T-helper 17 cell (primary cell): Measurements from ENCODE around the gene IGDCC3. TPM values are rescaled to one million over a fixed set of nuclear protein-coding genes. Genes with fewer than 3 reads are reported as not detected.
A peak's percentile ranks its signal among the peaks of the same experiment; 100 is the strongest.

ENCODE experiments used
- ATAC-seq: fragments of 150-1000 bp; cut with Tn5 transposase; 2 replicates; pipeline ENCODE4 v1.10.0; 2021; ENCODE audit warnings: mild to moderate bottlenecking, moderate library complexity
- DNase-seq, 3 donors: peaks; one replicate each; pipeline versions ENCODE4 v3.0.0 to v3.0.0-alpha.2; 2020 to 2021
- H3K9me3 ChIP-seq: one replicate; pipeline ENCODE4 v1.7.0; 2013; ENCODE audit warnings: low read length, mild to moderate bottlenecking; ENCODE audit not compliant: control insufficient read depth, poor library complexity, severe bottlenecking
- H3K27ac Mint-ChIP-seq: one replicate; pipeline ENCODE4 v1.8.0; 2022; ENCODE audit warnings: mild to moderate bottlenecking, moderate library complexity, mixed read lengths
- H3K27me3 Mint-ChIP-seq: one replicate; pipeline ENCODE4 v1.8.0; 2022; ENCODE audit warnings: mixed read lengths
- H3K36me3 Mint-ChIP-seq: one replicate; pipeline ENCODE4 v1.8.0; 2022; ENCODE audit warnings: low read depth, mixed read lengths
- H3K4me1 Mint-ChIP-seq: one replicate; pipeline ENCODE4 v1.8.0; 2022; ENCODE audit warnings: mild to moderate bottlenecking, mixed read lengths
- H3K4me3 Mint-ChIP-seq: one replicate; pipeline ENCODE4 v1.8.0; 2022; ENCODE audit warnings: mild to moderate bottlenecking, moderate library complexity, mixed read lengths
- total RNA-seq, 4 donors: library from RNA in 2 of 4; stranded (reverse) in 2 of 4; gene quantifications; one replicate each; pipeline ENCODE4 v1.2.3 and lab custom pipeline; 2022 to 2026

Gene IGDCC3
- total RNA-seq, 2 donors from 2014 or later = not detected

DNA sequence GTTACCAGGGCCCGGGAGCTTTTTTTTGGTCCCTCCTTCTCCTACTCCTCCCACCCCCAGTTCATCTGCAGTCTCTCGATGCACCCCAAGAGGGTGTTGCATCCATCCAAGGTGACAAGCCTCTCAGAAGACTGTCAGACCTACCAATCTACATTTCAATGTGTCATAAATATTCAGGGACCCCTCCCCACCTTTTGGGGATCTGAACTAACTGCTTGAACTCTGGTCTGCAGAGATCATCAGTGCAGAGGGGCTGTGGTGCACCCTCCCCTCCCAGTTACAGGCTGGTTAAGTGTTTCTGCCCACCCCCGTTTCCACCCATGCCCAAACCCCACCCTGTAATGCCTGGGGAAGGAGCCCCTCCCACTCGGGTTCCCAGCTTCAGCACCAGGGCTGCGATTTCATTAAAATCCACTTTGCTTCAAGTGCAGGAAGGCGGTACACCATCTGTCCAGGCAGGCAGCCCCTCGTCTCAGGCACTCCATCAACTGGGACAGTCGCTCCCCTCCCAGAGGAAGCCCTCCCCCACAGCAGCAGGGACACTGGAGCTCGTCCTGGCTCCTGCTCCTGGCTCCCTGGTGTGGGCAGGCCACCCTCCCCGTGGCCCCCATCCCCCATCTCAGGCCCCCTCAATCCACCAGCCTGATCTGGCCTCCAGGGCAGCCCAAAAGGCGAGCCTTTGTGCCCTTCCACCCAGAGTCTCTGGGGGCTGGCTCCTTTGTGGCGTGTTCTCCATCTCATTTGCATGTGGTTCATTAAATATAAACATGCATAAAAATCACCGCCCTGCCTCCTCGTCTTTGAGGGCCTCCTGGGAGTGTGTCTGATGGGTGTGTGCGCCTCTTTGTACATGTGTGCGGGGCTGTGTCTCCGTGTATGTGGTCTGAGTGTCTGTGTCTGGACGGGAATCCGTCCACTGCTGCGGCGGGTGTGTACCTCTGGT lies 41.0 kb downstream of the IGDCC3 start:
- Mint-ChIP-seq H3K27ac (no peak overlapping the region), H3K27me3 (peaks cover 48% of the 10 kb centered on the region), H3K36me3 (peaks cover 5% of the 10 kb centered on the region), H3K4me1 (peaks cover 2% of the 10 kb centered on the region), H3K4me3 (no peak overlapping the region)
- H3K9me3 ChIP-seq = no peaks in the 10 kb centered on the region
- no peak for ATAC-seq
- no peak for DNase-seq

- H3K36me3 Mint-ChIP-seq = peaks cover 5% of the 10 kb centered on the region
- peaks cover 54% of the 10 kb centered on the region for H3K27me3 Mint-ChIP-seq
- H3K27ac Mint-ChIP-seq = no peak overlapping the region
- DNase-seq (no peak), ATAC-seq (no peak)
- no peak overlapping the region for H3K4me3 Mint-ChIP-seq
- peaks cover 2% of the 10 kb centered on the region for H3K4me1 Mint-ChIP-seq
- H3K9me3 ChIP-seq = no peaks in the 10 kb centered on the region
These were observed 42.3 kb downstream of the IGDCC3 start for GRCh38 chr15:65335278-65336055.

GRCh38 chr15:65334586-65335231 lies 43.1 kb downstream of the IGDCC3 start:
- H3K4me1 Mint-ChIP-seq = peaks cover under 1% of the 10 kb centered on the region
- no peak overlapping the region for H3K4me3 Mint-ChIP-seq
- no peak overlapping the region for H3K27ac Mint-ChIP-seq
- peaks cover 46% of the 10 kb centered on the region for H3K27me3 Mint-ChIP-seq
- H3K9me3 ChIP-seq = no peaks in the 10 kb centered on the region
- ATAC-seq = no peak
- H3K36me3 Mint-ChIP-seq = peaks cover 3% of the 10 kb centered on the region
- DNase-seq = no peak

- Mint-ChIP-seq H3K36me3 (peaks cover 2% of the 10 kb centered on the region), H3K27ac (no peak overlapping the region), H3K4me3 (no peak overlapping the region), H3K4me1 (no peaks in the 10 kb centered on the region), H3K27me3 (peaks cover 39% of the 10 kb centered on the region)
- no peaks in the 10 kb centered on the region for H3K9me3 ChIP-seq
- DNase-seq (no peak), ATAC-seq (no peak)
These were observed 43.9 kb downstream of the IGDCC3 start for GRCh38 chr15:65333856-65334255.

- H3K4me1 Mint-ChIP-seq = no peaks in the 10 kb centered on the region
- H3K27ac Mint-ChIP-seq = no peak overlapping the region
- ATAC-seq (no peak), DNase-seq (no peak)
- H3K9me3 ChIP-seq = no peaks in the 10 kb centered on the region
- peaks cover 2% of the 10 kb centered on the region for H3K36me3 Mint-ChIP-seq
- H3K27me3 Mint-ChIP-seq = peaks cover 35% of the 10 kb centered on the region
- H3K4me3 Mint-ChIP-seq = no peak overlapping the region
These were observed 44.5 kb downstream of the IGDCC3 start for GRCh38 chr15:65333148-65333820.

DNA sequence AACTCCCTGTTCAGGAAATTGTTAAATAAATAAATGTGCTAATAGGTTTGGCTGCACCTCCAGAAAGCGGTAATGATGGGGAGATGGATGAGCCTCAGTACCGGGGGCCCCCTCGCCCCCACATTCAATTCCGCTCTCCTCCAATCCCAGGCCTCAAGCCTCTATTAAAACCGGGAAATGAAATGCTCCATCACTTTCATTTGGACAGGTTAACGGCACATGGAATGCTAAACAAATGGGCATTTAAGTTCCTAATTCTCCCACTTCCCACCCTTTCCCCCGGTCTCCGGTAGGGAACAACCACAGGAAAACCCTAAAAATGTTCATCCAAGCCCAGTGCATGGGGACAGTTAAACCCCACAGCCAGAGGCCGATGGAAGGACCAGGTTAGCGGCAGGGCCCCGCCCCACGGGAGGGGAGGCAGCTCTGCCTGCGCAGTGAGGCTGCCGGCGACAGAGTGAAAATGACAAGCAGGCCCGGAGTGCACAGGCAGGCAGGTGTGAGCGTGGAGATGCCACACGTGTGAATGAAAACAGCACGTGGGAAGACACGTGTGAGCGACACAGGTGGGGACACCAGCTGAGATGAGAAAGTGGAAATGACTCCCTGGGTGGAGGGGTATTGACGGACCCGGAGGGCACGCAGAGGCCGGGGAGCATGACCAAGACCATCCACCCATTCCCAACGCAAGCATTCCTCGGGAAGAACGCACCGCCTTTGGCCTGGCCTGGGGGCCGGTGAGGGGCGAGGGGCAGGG lies 45.2 kb downstream of the IGDCC3 start:
- no peak overlapping the region for H3K27ac Mint-ChIP-seq
- peaks cover 40% of the 10 kb centered on the region for H3K27me3 Mint-ChIP-seq
- no peaks in the 10 kb centered on the region for H3K4me1 Mint-ChIP-seq
- no peak overlapping the region for H3K4me3 Mint-ChIP-seq
- no peaks in the 10 kb centered on the region for H3K9me3 ChIP-seq
- H3K36me3 Mint-ChIP-seq = peaks cover 2% of the 10 kb centered on the region
- ATAC-seq (no peak), DNase-seq (no peak)

DNA sequence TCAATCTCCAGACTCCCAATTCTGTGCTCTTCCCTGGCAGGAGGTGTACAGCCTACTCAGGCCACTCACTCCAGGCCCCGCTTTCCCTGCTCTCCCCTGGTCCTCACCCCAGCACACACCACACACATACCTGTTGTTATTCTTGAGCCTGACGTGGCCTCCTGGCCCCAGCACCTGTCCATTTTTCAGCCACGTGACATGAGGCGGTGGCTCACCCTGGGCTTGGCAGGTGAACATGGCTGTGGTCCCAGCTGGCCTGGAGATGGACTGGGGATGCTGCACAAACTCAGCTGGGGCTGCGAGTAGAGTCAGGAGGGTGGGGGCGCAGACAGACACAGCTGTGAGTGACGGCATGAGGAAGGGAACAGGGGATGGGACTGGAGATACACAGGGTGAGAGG lies 46.0 kb downstream of the IGDCC3 start:
- Mint-ChIP-seq H3K27me3 (peaks cover 42% of the 10 kb centered on the region), H3K27ac (no peak overlapping the region), H3K4me1 (no peaks in the 10 kb centered on the region), H3K4me3 (no peak overlapping the region), H3K36me3 (peaks cover 2% of the 10 kb centered on the region)
- H3K9me3 ChIP-seq = no peaks in the 10 kb centered on the region
- DNase-seq (no peak), ATAC-seq (no peak)

GRCh38 chr15:65330934-65331645 lies 46.7 kb downstream of the IGDCC3 start:
- peaks cover 47% of the 10 kb centered on the region for H3K27me3 Mint-ChIP-seq
- peak overlapping the region; percentile 27 for H3K27ac Mint-ChIP-seq
- H3K9me3 ChIP-seq = no peaks in the 10 kb centered on the region
- DNase-seq (no peak), ATAC-seq (no peak)
- H3K4me1 Mint-ChIP-seq = no peaks in the 10 kb centered on the region
- peaks cover 2% of the 10 kb centered on the region for H3K36me3 Mint-ChIP-seq
- H3K4me3 Mint-ChIP-seq = no peak overlapping the region

DNA sequence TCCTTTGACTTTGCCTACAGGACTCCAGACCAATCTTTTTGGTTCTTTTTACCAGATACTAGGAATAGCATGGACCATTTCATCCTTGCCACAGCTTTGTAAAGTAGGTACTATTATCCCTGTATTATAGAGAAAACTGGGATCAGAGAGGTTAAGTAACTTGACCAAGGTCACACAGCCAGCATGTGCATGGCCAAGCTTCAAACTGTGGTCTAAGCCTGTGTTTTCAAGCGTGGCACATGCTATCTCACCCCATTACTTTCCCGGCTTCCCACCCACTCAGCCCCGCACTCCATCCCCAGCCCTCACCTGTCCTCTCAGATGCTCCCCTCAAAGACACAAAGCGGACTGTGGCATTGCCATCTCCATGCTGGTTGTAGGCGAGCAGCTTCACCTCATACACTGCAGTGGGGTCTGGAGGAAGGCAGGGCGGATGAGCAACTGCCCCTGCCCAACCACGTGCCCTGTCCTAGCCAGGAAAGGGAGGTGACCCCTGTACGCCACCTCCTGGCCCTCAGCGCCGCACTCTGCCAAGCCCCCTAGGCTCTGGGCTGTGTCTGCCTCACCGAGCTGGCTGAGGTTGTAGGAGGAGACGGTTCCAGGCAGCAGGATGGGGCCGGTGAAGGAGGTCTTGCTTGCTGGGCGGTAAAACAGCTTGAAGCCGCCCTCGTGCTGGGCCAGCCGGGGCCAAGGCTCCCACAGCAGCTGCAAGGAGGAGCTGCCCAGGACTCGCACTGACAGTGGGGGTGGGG lies 47.6 kb downstream of the IGDCC3 start:
- ATAC-seq = no peak
- H3K9me3 ChIP-seq = no peaks in the 10 kb centered on the region
- H3K27me3 Mint-ChIP-seq = peaks cover 41% of the 10 kb centered on the region
- H3K36me3 Mint-ChIP-seq = peaks cover 2% of the 10 kb centered on the region
- H3K4me3 Mint-ChIP-seq = no peak overlapping the region
- no peak for DNase-seq
- no peaks in the 10 kb centered on the region for H3K4me1 Mint-ChIP-seq
- H3K27ac Mint-ChIP-seq = no peak overlapping the region

- ATAC-seq (no peak), DNase-seq (no peak)
- Mint-ChIP-seq H3K27me3 (peaks cover 38% of the 10 kb centered on the region), H3K4me1 (no peaks in the 10 kb centered on the region), H3K36me3 (peaks cover 2% of the 10 kb centered on the region), H3K27ac (no peak overlapping the region), H3K4me3 (no peak overlapping the region)
- H3K9me3 ChIP-seq = no peaks in the 10 kb centered on the region
These were observed 48.4 kb downstream of the IGDCC3 start for GRCh38 chr15:65329288-65329983.
